Measurements from ENCODE around the gene WDTC1. TPM values are rescaled to one million over a fixed set of nuclear protein-coding genes. Genes with fewer than 3 reads are reported as not detected.

The WDTC1 gene
- total and polyA plus RNA-seq, 9 of the 15 experiments (the other 6 are each of a cell fraction or from before 2014, with no cell fraction given) = 0.18 to 32.3 (median 8.8) TPM

GRCh38 chr1:27306892-27307761 lies 72.7 kb downstream of the WDTC1 start:
- Histone ChIP-seq H3K9ac (ENCODE audit: insufficient read depth in 1 of 2, low read depth in 2 of 2, low read length in 2 of 2) (peak overlapping the region in 1 of 2 experiments; percentile 18; a peak in 2 of 4 replicates), H3K9me3 (replicated peaks; ENCODE audit: control insufficient read depth, insufficient read depth, low read depth, low read length) (no peaks in the 10 kb centered on the region), H2AFZ (ENCODE audit: low read depth, low read length) (no peak overlapping the region), H3K27me3 (ENCODE audit: control insufficient read depth in 2 of 2, insufficient read depth in 2 of 2, low read length in 2 of 2) (no peaks in the 10 kb centered on the region), H3K4me2 (ENCODE audit: insufficient read depth, low read length) (no peak overlapping the region), H3K36me3 (ENCODE audit: control insufficient read depth, insufficient read depth, low read length) (no peaks in the 10 kb centered on the region; the same call in 2 of the 3 replicates), H3K9me1 (ENCODE audit: control insufficient read depth, insufficient read depth, low read length) (no peaks in the 10 kb centered on the region), H3K4me3 (no peak overlapping the region), H3K4me1 (replicated peaks in 1 of 2; ENCODE audit: control insufficient read depth in 2 of 2, insufficient read depth in 2 of 2, low read length in 2 of 2) (peaks cover 0 to 8% of the 10 kb centered on the region in 2 experiments; a peak in 1 of 5 replicates), H3K27ac (ENCODE audit: extremely low read depth, low read depth, low read length) (no peak overlapping the region), H4K20me1 (replicated peaks; ENCODE audit: control insufficient read depth, insufficient read depth, low read length) (no peaks in the 10 kb centered on the region), H3K79me2 (ENCODE audit: control insufficient read depth, insufficient read depth, low read length) (no peaks in the 10 kb centered on the region)
- peak; percentile 95 for ATAC-seq
- WGBS (ENCODE audit: insufficient coverage, low coverage, missing lambda C conversion rate) = 60% methylated on average over 10 of the region's 11 CpGs
- POLR2A ChIA-PET = interaction anchor here (0.7 to 2.0 kb wide), 5 partner anchors 8 to 300 kb away, joined by 3 to 9 read pairs (median 3); no protein-coding TSS in a partner anchor
- in situ Hi-C loops (cut with MboI) (no loop called here), intact Hi-C loops (cut with micrococcal nuclease) (no loop called here)
- CTCF ChIA-PET (ENCODE audit: low intra/inter-chr PET ratio) = interaction anchor here (0.5 to 1.5 kb wide), 2 partner anchors 88 to 420 kb away, joined by 4 read pairs; no protein-coding TSS in a partner anchor
- FAIRE-seq = peak; percentile 74
- BruUV-seq (replicated peaks) = TSS peak; percentile 22
- peak; percentile 49 to 60 (median 57) for DNase-seq (ENCODE audit: extremely low read depth in 1 of 4, low spot score in 3 of 4)
- TF ChIP-seq STAT6 (CRISPR knock-in tag; IDR thresholded peaks at IDR 0.05) = no peak
- TF ChIP-seq TAF9B (IDR thresholded peaks at IDR 0.05; ENCODE audit: partially characterized antibody) = no peak
- no peak for TF ChIP-seq NCOA1 (IDR thresholded peaks at IDR 0.05; ENCODE audit: low read depth)
- TF ChIP-seq ZNF76 (CRISPR knock-in tag; IDR thresholded peaks at IDR 0.05; ENCODE audit: borderline replicate concordance) = no peak
- no peak for TF ChIP-seq RBM22 (IDR thresholded peaks at IDR 0.05; ENCODE audit: low read depth, low read length, poor library complexity, severe bottlenecking)
- no peak for TF ChIP-seq RFX7 (CRISPR knock-in tag; IDR thresholded peaks at IDR 0.05)
- TF ChIP-seq C11orf30 (IDR thresholded peaks at IDR 0.05; ENCODE audit: low read depth) = peak; percentile 56
- no peak for TF ChIP-seq PKNOX1 (IDR thresholded peaks at IDR 0.05)
- TF ChIP-seq RFX1 (IDR thresholded peaks at IDR 0.05) = no peak
- no peak for TF ChIP-seq HBP1 (CRISPR knock-in tag; IDR thresholded peaks at IDR 0.05)
- TF ChIP-seq RBBP5 (IDR thresholded peaks at IDR 0.05; ENCODE audit: borderline replicate concordance, insufficient read depth, low read length, poor library complexity, severe bottlenecking) = no peak
- peak in 1 of 2 experiments; percentile 42; a peak in 2 of 4 replicates for TF ChIP-seq RAD21 (CRISPR knock-in tag; conservative IDR thresholded peaks at IDR 0.05 in 1 of 2, IDR thresholded peaks at IDR 0.05 in 1 of 2)
- TF ChIP-seq ATF4 (CRISPR knock-in tag; IDR thresholded peaks at IDR 0.05) = no peak

All from K562 (cell line).